HG03159 (cell line): Measurements from ENCODE around the gene RLIM.

Experiments used
- ATAC-seq: cut with Tn5 transposase; IDR thresholded peaks from one replicate; pipeline ENCODE4 v1.9.1; 2021; ENCODE audit warnings: mild to moderate bottlenecking, moderate library complexity; ENCODE audit not compliant: unreplicated experiment

The RLIM gene

GRCh38 chrX:74536832-74537371, 77.5 kb downstream of the RLIM start:
- peak; percentile 32 for ATAC-seq

- peak; percentile 68 for ATAC-seq
Measured at GRCh38 chrX:74536152-74536831, 78.1 kb downstream of the RLIM start.

GRCh38 chrX:74535408-74536151, 78.8 kb downstream of the RLIM start:
- ATAC-seq = no peak
